HFFc6 (cell line): ENCODE measurements around the gene CADM2. TPM values are rescaled to one million over a fixed set of nuclear protein-coding genes. Genes with fewer than 3 reads are reported as not detected.

ENCODE experiments used
- DNase-seq: peaks from one replicate; pipeline ENCODE4 v3.0.0-alpha.2; 2018
- H3K27ac Mint-ChIP-seq: 2 replicates; pipeline ENCODE4 v1.8.0; 2020; ENCODE audit warnings: mild to moderate bottlenecking, mixed read lengths
- H3K27me3 Mint-ChIP-seq: 2 replicates; pipeline ENCODE4 v1.8.0; 2021; ENCODE audit warnings: mild to moderate bottlenecking, moderate library complexity, mixed read lengths; ENCODE audit not compliant: insufficient read depth
- H3K36me3 Mint-ChIP-seq: 2 replicates; pipeline ENCODE4 v1.8.0; 2021; ENCODE audit warnings: low read depth, mixed read lengths
- H3K4me1 Mint-ChIP-seq: 2 replicates; pipeline ENCODE4 v1.8.0; 2020; ENCODE audit warnings: low read depth, mixed read lengths
- H3K4me3 Mint-ChIP-seq: 2 replicates; pipeline ENCODE4 v1.8.0; 2020; ENCODE audit warnings: mild to moderate bottlenecking, moderate library complexity, mixed read lengths
- H3K9me3 Mint-ChIP-seq: 2 replicates; pipeline ENCODE4 v1.8.0; 2020; ENCODE audit warnings: mild to moderate bottlenecking, mixed read lengths
- total RNA-seq, 6 experiments: library from RNA; stranded (reverse); fragmentation: NEBNext Ultra II Directional; extraction: Animal tissue kit (Norgen Biotek cat#: 25700); gene quantifications; 2 replicates in 1 of 6; 3 replicates in 5 of 6; pipeline ENCODE4 v1.2.3, GENCODE V29; 2021
- TF ChIP-seq, protein P1 (sequence below): fragments of 200-600 bp; sonication (generic); IDR thresholded peaks from 2 replicates; pipeline ENCODE4 v1.5.0; 2021; ENCODE audit warnings: antibody characterized with exemption, mild to moderate bottlenecking

The CADM2 gene
- total RNA-seq, 6 experiments from 2014 or later: not detected

DNA sequence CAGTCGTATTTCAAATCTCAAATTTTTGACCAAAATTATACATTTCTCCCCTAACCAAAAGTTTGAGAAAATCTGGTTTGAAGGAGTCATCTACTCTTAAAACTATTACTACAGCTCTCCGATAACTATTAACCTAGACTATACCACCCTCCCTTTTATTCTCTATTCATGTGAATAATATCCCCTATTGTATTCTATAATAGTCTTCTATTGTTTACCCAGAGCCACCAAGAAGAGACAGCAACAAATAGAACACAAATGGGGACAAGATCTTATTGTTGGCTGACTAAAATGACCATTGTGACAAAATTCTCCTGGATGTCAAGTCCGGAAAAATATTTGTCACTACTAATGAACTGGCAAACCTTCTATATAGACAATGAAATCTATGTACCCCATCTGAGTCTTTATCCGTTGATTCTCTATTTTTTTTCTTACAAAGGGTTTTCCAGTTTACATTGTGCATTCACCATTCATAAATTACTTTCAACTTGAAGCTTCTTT lies 618.0 kb downstream of the CADM2 start:
- Mint-ChIP-seq H3K4me1 (no peaks in the 10 kb centered on the region), H3K27me3 (no peaks in the 10 kb centered on the region), H3K9me3 (no peaks in the 10 kb centered on the region), H3K4me3 (no peak overlapping the region), H3K27ac (no peak overlapping the region), H3K36me3 (no peaks in the 10 kb centered on the region)
- TF ChIP-seq, protein P1, sequence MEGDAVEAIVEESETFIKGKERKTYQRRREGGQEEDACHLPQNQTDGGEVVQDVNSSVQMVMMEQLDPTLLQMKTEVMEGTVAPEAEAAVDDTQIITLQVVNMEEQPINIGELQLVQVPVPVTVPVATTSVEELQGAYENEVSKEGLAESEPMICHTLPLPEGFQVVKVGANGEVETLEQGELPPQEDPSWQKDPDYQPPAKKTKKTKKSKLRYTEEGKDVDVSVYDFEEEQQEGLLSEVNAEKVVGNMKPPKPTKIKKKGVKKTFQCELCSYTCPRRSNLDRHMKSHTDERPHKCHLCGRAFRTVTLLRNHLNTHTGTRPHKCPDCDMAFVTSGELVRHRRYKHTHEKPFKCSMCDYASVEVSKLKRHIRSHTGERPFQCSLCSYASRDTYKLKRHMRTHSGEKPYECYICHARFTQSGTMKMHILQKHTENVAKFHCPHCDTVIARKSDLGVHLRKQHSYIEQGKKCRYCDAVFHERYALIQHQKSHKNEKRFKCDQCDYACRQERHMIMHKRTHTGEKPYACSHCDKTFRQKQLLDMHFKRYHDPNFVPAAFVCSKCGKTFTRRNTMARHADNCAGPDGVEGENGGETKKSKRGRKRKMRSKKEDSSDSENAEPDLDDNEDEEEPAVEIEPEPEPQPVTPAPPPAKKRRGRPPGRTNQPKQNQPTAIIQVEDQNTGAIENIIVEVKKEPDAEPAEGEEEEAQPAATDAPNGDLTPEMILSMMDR: no peak
- no peak for DNase-seq

DNA sequence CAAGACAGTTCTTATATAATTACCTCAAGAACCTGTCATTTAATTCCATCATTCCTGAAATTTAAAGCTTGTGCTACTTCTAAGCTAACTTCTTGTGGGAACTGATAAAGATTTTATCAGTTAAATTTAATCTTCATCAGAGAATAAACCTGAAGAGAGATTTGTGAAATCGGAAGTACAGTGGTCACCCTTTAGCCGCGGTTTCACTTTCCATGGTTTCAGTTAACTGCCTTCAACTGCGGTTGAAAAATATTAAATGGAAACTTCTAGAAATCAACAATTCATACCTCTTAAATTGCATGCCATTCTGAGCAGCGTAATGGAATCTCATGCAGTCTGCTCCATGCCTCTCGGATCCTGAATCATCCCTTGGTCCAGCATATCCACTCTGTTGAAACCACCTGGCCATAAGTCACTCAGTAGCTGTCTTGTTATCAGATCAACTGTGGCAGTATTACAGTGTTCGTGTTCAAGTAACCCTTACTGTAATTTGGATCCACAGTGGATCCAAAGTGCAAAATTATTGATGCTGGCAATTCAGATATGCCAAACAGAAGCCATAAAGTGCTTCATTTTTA lies 626.1 kb downstream of the CADM2 start:
- Mint-ChIP-seq H3K9me3 (peaks cover 11% of the 10 kb centered on the region), H3K27me3 (no peaks in the 10 kb centered on the region), H3K4me1 (no peaks in the 10 kb centered on the region), H3K4me3 (no peak overlapping the region), H3K27ac (no peak overlapping the region), H3K36me3 (no peaks in the 10 kb centered on the region)
- TF ChIP-seq, protein P1: no peak
- no peak for DNase-seq

DNA sequence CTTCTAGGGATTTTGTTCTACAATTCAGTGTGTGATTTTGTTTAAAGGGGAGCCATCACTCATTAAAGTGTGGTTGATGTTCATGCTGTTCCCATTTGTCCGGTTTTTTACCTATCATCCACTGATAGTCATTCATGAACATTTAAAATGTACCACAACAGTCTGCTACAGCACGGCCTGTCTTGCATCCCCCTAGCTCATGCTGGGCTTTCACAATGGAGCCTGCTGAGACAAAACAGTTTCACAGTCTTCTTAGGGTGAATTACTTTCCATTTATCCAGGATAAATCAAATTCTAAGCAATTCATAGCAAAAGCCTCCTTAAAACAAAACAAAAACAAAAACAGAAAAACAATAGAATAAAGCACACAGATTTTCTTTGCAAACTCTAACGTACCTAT lies 627.2 kb downstream of the CADM2 start:
- no peaks in the 10 kb centered on the region for H3K27me3 Mint-ChIP-seq
- H3K27ac Mint-ChIP-seq: no peak overlapping the region

DNA sequence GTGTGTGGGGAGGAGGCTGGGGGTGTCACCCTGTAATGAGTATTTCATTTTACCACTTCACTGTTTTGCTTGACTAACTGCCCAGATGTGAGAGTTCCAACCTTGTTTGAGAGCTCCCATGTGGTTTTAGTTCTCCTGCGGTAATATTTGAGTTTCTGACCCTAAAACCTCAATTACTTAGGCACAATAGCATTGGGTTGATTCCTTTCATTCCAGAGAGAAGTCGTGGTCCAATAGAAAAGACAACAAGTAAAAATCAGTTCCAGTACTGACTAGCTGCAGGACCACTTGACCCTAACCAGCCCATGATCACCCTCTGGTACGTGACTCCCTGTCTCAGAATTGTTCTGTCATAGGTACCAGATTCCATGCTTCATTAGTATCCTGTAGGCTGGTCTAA lies 630.4 kb downstream of the CADM2 start:
- no peaks in the 10 kb centered on the region for H3K4me1 Mint-ChIP-seq
- DNase-seq: no peak
- H3K36me3 Mint-ChIP-seq: no peaks in the 10 kb centered on the region
- TF ChIP-seq, protein P1: no peak
- no peak overlapping the region for H3K27ac Mint-ChIP-seq
- no peaks in the 10 kb centered on the region for H3K27me3 Mint-ChIP-seq
- no peak overlapping the region for H3K4me3 Mint-ChIP-seq
- H3K9me3 Mint-ChIP-seq: peaks cover 17% of the 10 kb centered on the region

More for the DNA sequence above, 627.2 kb downstream of the CADM2 start:
- TF ChIP-seq, protein P1: no peak
- Mint-ChIP-seq H3K4me3 (no peak overlapping the region), H3K4me1 (no peaks in the 10 kb centered on the region), H3K36me3 (no peaks in the 10 kb centered on the region), H3K9me3 (peaks cover 17% of the 10 kb centered on the region)
- DNase-seq: no peak

DNA sequence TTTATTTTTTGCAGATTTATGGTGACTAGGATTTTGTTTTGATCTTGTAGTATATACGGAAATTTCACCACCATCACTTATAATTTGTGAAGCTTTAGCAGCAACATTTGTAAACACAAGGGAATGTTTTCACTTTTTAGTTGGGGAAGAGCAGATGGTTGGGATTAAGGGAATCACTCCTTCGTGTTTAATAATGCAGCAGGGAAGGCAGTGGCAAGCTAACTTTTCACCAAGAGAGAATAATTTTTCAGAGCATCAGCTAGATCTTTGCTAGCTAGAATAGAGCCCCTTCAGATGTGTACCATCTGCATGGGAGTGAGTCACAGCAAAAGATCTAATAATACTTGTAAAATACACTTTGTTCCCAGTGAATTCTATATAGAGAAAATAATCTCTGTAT lies 632.7 kb downstream of the CADM2 start:
- Mint-ChIP-seq H3K4me3 (no peak overlapping the region), H3K36me3 (no peaks in the 10 kb centered on the region), H3K27ac (no peak overlapping the region), H3K9me3 (peaks cover 17% of the 10 kb centered on the region), H3K4me1 (no peaks in the 10 kb centered on the region), H3K27me3 (no peaks in the 10 kb centered on the region)
- TF ChIP-seq, protein P1: no peak
- no peak for DNase-seq
